A673 (cell line): ENCODE results near the gene ULK1.

Experiments
- EZH2 ChIP-seq: fragments of 200-600 bp; sonication (generic); IDR thresholded peaks from 2 replicates; pipeline ENCODE4 v1.6.1; 2017; ENCODE audit warnings: borderline replicate concordance, low read depth, mild to moderate bottlenecking, mixed read lengths, antibody characterized with exemption, low read length; ENCODE audit not compliant: poor library complexity, severe bottlenecking
- TF ChIP-seq, protein P1 (sequence below): fragments of 300-800, 200-600 bp; sonication (generic); conservative IDR thresholded peaks from 2 replicates; pipeline ENCODE4 v1.5.1; 2017; ENCODE audit warnings: low read depth, mild to moderate bottlenecking, antibody characterized with exemption, low read length, moderate library complexity, mixed read lengths

DNA sequence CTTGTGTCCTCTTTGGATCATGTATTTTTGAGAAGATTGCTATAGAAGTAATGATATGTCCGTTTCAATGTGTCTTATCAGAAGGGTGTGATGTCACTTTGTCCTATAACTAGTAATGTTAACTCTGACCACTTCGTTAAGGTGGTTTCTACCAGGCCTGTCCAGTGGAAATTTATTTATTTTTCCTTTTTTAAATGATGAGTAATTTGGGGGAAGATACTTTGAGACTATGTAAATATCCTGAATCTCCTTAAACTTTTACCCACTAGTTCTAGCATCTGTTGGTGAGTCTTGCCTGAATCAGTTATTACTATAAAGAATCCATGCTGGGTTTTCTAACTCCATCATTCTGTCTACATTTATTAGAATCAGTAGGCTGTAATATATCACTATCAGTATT, 70.7 kb downstream of the ULK1 start:
- no peak for TF ChIP-seq EZH2
- TF ChIP-seq, protein P1, sequence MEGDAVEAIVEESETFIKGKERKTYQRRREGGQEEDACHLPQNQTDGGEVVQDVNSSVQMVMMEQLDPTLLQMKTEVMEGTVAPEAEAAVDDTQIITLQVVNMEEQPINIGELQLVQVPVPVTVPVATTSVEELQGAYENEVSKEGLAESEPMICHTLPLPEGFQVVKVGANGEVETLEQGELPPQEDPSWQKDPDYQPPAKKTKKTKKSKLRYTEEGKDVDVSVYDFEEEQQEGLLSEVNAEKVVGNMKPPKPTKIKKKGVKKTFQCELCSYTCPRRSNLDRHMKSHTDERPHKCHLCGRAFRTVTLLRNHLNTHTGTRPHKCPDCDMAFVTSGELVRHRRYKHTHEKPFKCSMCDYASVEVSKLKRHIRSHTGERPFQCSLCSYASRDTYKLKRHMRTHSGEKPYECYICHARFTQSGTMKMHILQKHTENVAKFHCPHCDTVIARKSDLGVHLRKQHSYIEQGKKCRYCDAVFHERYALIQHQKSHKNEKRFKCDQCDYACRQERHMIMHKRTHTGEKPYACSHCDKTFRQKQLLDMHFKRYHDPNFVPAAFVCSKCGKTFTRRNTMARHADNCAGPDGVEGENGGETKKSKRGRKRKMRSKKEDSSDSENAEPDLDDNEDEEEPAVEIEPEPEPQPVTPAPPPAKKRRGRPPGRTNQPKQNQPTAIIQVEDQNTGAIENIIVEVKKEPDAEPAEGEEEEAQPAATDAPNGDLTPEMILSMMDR: no peak
